Adipocyte (in vitro differentiated cells): ENCODE data around the gene FCRLB.
A peak's percentile ranks its signal among the peaks of the same experiment; 100 is the strongest.
"Not testable (repeated sequence)": the region's sequence is repeated elsewhere in the genome, so short reads cannot be mapped to it uniquely, and the experiment has no call there.

Source experiments
- DNase-seq: peaks from one replicate; pipeline ENCODE4 v3.0.0-alpha.2; 2015; ENCODE audit warnings: low read depth
- H3K27me3 ChIP-seq: replicated peaks from 2 replicates; pipeline ENCODE4 v1.7.0; 2013; ENCODE audit warnings: mild to moderate bottlenecking, low read length, moderate library complexity; ENCODE audit not compliant: control insufficient read depth, insufficient read depth
- H3K36me3 ChIP-seq: 2 replicates; pipeline ENCODE4 v1.7.0; 2013; ENCODE audit warnings: low read length, mild to moderate bottlenecking, moderate library complexity; ENCODE audit not compliant: control insufficient read depth, insufficient read depth, severe bottlenecking
- H3K4me1 ChIP-seq: 2 replicates; pipeline ENCODE4 v1.7.0; 2013; ENCODE audit warnings: mild to moderate bottlenecking, low read length, moderate library complexity; ENCODE audit not compliant: control insufficient read depth, insufficient read depth
- H3K4me3 ChIP-seq: 2 replicates; pipeline ENCODE4 v1.7.0; 2013; ENCODE audit warnings: mild to moderate bottlenecking, low read length, moderate library complexity
- H3K9ac ChIP-seq: 2 replicates; pipeline ENCODE4 v1.7.0; 2013; ENCODE audit warnings: mild to moderate bottlenecking, low read length, moderate library complexity
- H3K9me3 ChIP-seq: 2 replicates; pipeline ENCODE4 v1.7.0; 2013; ENCODE audit warnings: mild to moderate bottlenecking, low read length, moderate library complexity; ENCODE audit not compliant: control insufficient read depth

Gene FCRLB

GRCh38 chr1:161698302-161698701 lies 23.0 kb upstream of the FCRLB start:
- DNase-seq, H3K27me3 ChIP-seq, H3K9ac ChIP-seq, H3K36me3 ChIP-seq, H3K9me3 ChIP-seq, H3K4me3 ChIP-seq, H3K4me1 ChIP-seq: not testable (repeated sequence)

DNA sequence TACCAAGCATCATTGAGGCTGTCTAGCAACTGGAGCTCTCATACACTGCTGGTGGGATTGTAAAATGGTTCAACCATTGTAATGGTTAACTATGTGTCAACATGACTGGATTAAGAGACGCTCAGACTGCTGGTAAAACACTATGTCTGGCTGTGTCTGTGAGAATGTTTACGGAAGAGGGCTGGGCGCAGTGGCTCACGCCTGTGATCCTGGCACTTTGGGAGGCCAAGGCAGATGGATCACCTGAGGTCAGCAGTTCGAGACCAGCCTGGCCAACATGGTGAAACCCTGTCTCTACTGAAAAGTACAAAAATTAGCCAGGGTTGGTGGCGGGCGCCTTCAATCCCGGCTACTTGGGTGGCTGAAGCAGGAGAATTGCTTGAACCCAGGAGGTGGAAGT lies 19.1 kb upstream of the FCRLB start:
- no peak overlapping the region for H3K4me3 ChIP-seq

GRCh38 chr1:161705537-161705936 lies 15.8 kb upstream of the FCRLB start:
- no peak overlapping the region for H3K4me3 ChIP-seq
- no peaks in the 10 kb centered on the region for H3K9me3 ChIP-seq
- no peak overlapping the region for H3K9ac ChIP-seq
- no peaks in the 10 kb centered on the region for H3K27me3 ChIP-seq
- H3K4me1 ChIP-seq: peaks cover 40% of the 10 kb centered on the region
- no peaks in the 10 kb centered on the region for H3K36me3 ChIP-seq
- no peak for DNase-seq

More for the DNA sequence above, 19.1 kb upstream of the FCRLB start:
- H3K9ac ChIP-seq: no peak overlapping the region
- no peaks in the 10 kb centered on the region for H3K27me3 ChIP-seq
- no peak for DNase-seq
- no peaks in the 10 kb centered on the region for H3K36me3 ChIP-seq
- H3K4me1 ChIP-seq: peaks cover 18% of the 10 kb centered on the region
- H3K9me3 ChIP-seq: no peaks in the 10 kb centered on the region

DNA sequence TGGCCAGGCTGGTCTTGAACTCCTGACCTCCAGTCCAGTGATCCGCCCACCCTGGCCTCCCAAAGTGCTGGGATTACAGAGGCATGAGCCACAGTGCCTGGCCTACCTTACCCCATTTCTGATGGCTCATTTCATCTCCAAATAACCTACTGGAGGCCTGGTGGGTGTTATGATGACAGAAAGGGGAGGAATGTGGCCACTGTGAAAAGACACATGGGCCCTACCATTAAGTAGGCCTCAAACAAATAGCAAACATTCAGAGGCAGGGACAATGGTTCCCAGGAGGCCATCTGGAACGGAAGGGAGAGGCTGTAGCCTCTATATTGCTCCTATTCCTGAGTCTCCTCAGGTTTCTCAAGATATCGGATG lies 15.2 kb upstream of the FCRLB start:
- DNase-seq: no peak
- H3K4me1 ChIP-seq: peaks cover 40% of the 10 kb centered on the region
- peak overlapping the region; percentile 12 for H3K4me3 ChIP-seq
- no peaks in the 10 kb centered on the region for H3K36me3 ChIP-seq
- peak overlapping the region; percentile 28 for H3K9ac ChIP-seq
- no peaks in the 10 kb centered on the region for H3K9me3 ChIP-seq
- H3K27me3 ChIP-seq: no peaks in the 10 kb centered on the region

DNA sequence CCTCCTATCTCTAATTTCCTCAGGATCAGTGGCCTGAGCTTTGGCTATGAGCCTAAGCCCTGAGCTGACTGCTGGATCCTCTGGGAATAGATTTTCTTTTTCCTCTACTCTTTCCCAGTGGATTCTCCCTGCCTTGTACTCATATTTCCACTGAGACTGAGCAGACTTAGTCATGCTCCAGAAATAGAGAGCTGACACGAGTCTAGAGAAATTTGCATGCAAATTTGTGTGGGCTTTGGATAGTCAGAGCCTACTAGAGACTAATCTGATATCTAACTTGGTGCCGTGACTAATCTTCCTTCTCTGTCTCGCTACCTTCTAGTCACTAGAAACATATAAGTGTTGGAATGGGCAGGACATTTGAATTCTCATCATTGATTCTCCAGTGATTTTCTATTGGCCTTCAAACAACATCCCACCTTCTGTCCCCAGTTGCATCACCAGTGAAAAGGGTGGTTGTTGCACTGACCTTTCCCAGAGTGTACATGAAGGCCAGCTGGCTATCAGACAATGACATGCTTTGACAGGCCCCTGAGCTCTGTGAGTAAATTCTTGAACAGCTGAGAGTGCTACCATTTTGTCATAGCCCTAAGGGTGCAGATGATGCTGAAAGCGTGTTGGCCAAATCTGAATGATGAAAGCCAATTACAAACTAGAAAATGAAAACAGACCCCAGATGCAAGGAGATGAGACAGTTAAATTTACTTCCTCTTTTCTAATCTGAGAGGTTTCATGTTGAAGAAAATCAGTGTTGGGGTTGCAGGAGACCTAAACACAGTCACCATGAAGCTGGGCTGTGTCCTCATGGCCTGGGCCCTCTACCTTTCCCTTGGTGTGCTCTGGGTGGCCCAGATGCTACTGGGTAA lies 14.6 kb upstream of the FCRLB start, which contains the start of gene FCRLA:
FCRLA (plus strand) TSS at position 748 of the 866 bp plus-strand sequence; CDS start at position 784, 36 bp downstream.
- DNase-seq: peak; percentile 74
- no peaks in the 10 kb centered on the region for H3K27me3 ChIP-seq

DNA sequence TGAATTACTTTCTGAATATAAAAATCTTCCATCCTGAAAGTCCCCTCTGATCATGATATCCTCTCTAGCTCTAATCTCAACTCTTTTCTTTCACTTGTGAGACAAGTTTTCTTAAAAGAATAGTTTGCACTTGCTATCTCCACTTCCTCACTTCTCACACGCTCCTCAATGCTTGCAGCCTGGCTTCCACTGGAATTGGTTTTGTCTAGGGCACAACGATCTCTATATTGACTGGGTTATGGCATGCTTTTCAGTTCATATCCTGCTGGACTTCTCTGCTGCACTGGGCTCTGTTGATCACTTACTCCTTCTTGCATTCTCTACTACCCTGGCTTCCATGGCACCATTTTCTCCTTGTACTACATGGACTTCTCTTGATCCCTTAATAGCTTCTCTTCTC lies 13.8 kb upstream of the FCRLB start:
- Histone ChIP-seq H3K9me3 (no peaks in the 10 kb centered on the region), H3K27me3 (no peaks in the 10 kb centered on the region), H3K36me3 (no peaks in the 10 kb centered on the region), H3K9ac (no peak overlapping the region), H3K4me3 (no peak overlapping the region), H3K4me1 (peaks cover 40% of the 10 kb centered on the region)
- DNase-seq: no peak

More for the DNA sequence above, 14.6 kb upstream of the FCRLB start, which contains the start of gene FCRLA:
- Histone ChIP-seq H3K4me1 (peaks cover 40% of the 10 kb centered on the region), H3K9ac (peak within 1 kb of the TSS; percentile 28), H3K36me3 (no peaks in the 10 kb centered on the region), H3K4me3 (peak within 1 kb of the TSS; percentile 12), H3K9me3 (no peaks in the 10 kb centered on the region)

GRCh38 chr1:161709373-161709772 lies 12.0 kb upstream of the FCRLB start:
- H3K4me1 ChIP-seq: peaks cover 40% of the 10 kb centered on the region
- H3K4me3 ChIP-seq: no peak overlapping the region
- DNase-seq: no peak
- H3K36me3 ChIP-seq: no peaks in the 10 kb centered on the region
- H3K9me3 ChIP-seq: no peaks in the 10 kb centered on the region
- no peak overlapping the region for H3K9ac ChIP-seq
- no peaks in the 10 kb centered on the region for H3K27me3 ChIP-seq

- Histone ChIP-seq H3K9me3 (no peaks in the 10 kb centered on the region), H3K4me3 (no peak overlapping the region), H3K4me1 (peaks cover 39% of the 10 kb centered on the region), H3K36me3 (no peaks in the 10 kb centered on the region), H3K27me3 (no peaks in the 10 kb centered on the region), H3K9ac (no peak overlapping the region)
- DNase-seq: peak; percentile 11
Observed at GRCh38 chr1:161710560-161710959, 10.8 kb upstream of the FCRLB start.

- H3K4me3 ChIP-seq: no peak overlapping the region
- H3K36me3 ChIP-seq: no peaks in the 10 kb centered on the region
- H3K27me3 ChIP-seq: no peaks in the 10 kb centered on the region
- no peaks in the 10 kb centered on the region for H3K9me3 ChIP-seq
- no peak for DNase-seq
- peaks cover 9% of the 10 kb centered on the region for H3K4me1 ChIP-seq
- no peak overlapping the region for H3K9ac ChIP-seq
Observed at GRCh38 chr1:161718559-161719324, 2.6 kb upstream of the FCRLB start.

GRCh38 chr1:161719325-161719611 lies 2.1 kb upstream of the FCRLB start:
- Histone ChIP-seq H3K4me1 (peaks cover 9% of the 10 kb centered on the region), H3K9me3 (no peaks in the 10 kb centered on the region), H3K9ac (no peak overlapping the region), H3K27me3 (no peaks in the 10 kb centered on the region), H3K4me3 (no peak overlapping the region), H3K36me3 (no peaks in the 10 kb centered on the region)
- DNase-seq: no peak

GRCh38 chr1:161720422-161720821 lies 922 bp upstream of the FCRLB start:
- Histone ChIP-seq H3K9ac (no peak overlapping the region), H3K9me3 (no peaks in the 10 kb centered on the region), H3K27me3 (no peaks in the 10 kb centered on the region), H3K4me1 (peaks cover 13% of the 10 kb centered on the region), H3K4me3 (no peak overlapping the region), H3K36me3 (no peaks in the 10 kb centered on the region)
- DNase-seq: no peak
